Mesenchymal stem cell (in vitro differentiated cells and primary cell): ENCODE results near the gene FAM187B.
A peak's percentile ranks its signal among the peaks of the same experiment; 100 is the strongest.

ENCODE experiments used
- DNase-seq: peaks from one replicate; pipeline ENCODE4 v3.0.0-alpha.2; 2013
- H2AFZ ChIP-seq: one replicate; pipeline ENCODE4 v1.6.1; 2013; ENCODE audit warnings: low read depth, mild to moderate bottlenecking, control low read depth, inconsistent platforms, low read length, moderate library complexity
- H2AK5ac ChIP-seq: 2 replicates; pipeline ENCODE4 v1.6.1; 2013; ENCODE audit warnings: low read length, moderate library complexity, mild to moderate bottlenecking, inconsistent platforms; ENCODE audit not compliant: severe bottlenecking
- H2BK120ac ChIP-seq: one replicate; pipeline ENCODE4 v1.6.1; 2013; ENCODE audit warnings: low read depth, mild to moderate bottlenecking, inconsistent platforms, low read length, moderate library complexity
- H2BK12ac ChIP-seq, 2 experiments: one replicate each; pipeline ENCODE4 v1.6.1; 2013; ENCODE audit warnings: inconsistent platforms in 2 of 2, low read length in 2 of 2, mild to moderate bottlenecking in 2 of 2, moderate library complexity in 2 of 2, control low read depth in 1 of 2
- H2BK15ac ChIP-seq: one replicate; pipeline ENCODE4 v1.6.1; 2013; ENCODE audit warnings: mild to moderate bottlenecking, low read depth, inconsistent platforms; ENCODE audit not compliant: poor library complexity, severe bottlenecking
- H2BK5ac ChIP-seq: 2 replicates; pipeline ENCODE4 v1.6.1; 2013; ENCODE audit warnings: low read depth, mild to moderate bottlenecking, low read length, control low read depth, inconsistent platforms; ENCODE audit not compliant: poor library complexity, severe bottlenecking
- H3K14ac ChIP-seq, 2 experiments: one replicate each; pipeline ENCODE4 v1.6.1; 2013; ENCODE audit warnings: inconsistent platforms in 2 of 2, low read length in 2 of 2, control low read depth in 1 of 2, mild to moderate bottlenecking in 1 of 2, moderate library complexity in 1 of 2
- H3K18ac ChIP-seq, 2 experiments: one replicate each; pipeline ENCODE4 v1.6.1; 2013; ENCODE audit warnings: inconsistent platforms in 2 of 2, low read length in 2 of 2, control low read depth in 1 of 2, low read depth in 1 of 2, mild to moderate bottlenecking in 1 of 2
- H3K23ac ChIP-seq, 2 experiments: one replicate each; pipeline ENCODE4 v1.6.1; 2013; ENCODE audit warnings: inconsistent platforms in 2 of 2, low read length in 2 of 2, mild to moderate bottlenecking in 2 of 2, moderate library complexity in 2 of 2, control low read depth in 1 of 2
- H3K27ac ChIP-seq: 2 replicates; pipeline ENCODE4 v1.5.1; 2013; ENCODE audit warnings: mild to moderate bottlenecking, moderate library complexity, low read length, control low read depth, inconsistent platforms; ENCODE audit not compliant: poor library complexity, severe bottlenecking
- H3K27me3 ChIP-seq, 2 experiments: 2 replicates each; pipeline versions ENCODE4 v1.6.1 to v1.7.0; 2013; ENCODE audit warnings: low read length in 2 of 2, mild to moderate bottlenecking in 2 of 2, moderate library complexity in 2 of 2, control low read depth in 1 of 2, inconsistent platforms in 1 of 2; ENCODE audit not compliant: control insufficient read depth in 1 of 2, insufficient read depth in 1 of 2
- H3K36me3 ChIP-seq, 2 experiments: 2 replicates each; pipeline versions ENCODE4 v1.6.1 to v1.7.0; 2013; ENCODE audit warnings: low read length in 2 of 2, control low read depth in 1 of 2, inconsistent platforms in 1 of 2, low read depth in 1 of 2, mild to moderate bottlenecking in 1 of 2; ENCODE audit not compliant: insufficient read depth in 2 of 2, control insufficient read depth in 1 of 2
- H3K4ac ChIP-seq, 2 experiments: one replicate each; pipeline ENCODE4 v1.6.1; 2013; ENCODE audit warnings: inconsistent platforms in 2 of 2, low read length in 2 of 2, mild to moderate bottlenecking in 2 of 2, moderate library complexity in 2 of 2, control low read depth in 1 of 2, low read depth in 1 of 2
- H3K4me1 ChIP-seq: 2 replicates; pipeline ENCODE4 v1.6.1; 2013; ENCODE audit warnings: low read depth, low read length, control low read depth; ENCODE audit not compliant: control insufficient read depth, insufficient read depth
- H3K4me2 ChIP-seq: 2 replicates; pipeline ENCODE4 v1.6.1; 2013; ENCODE audit warnings: low read length, mild to moderate bottlenecking, inconsistent platforms; ENCODE audit not compliant: poor library complexity, severe bottlenecking
- H3K4me3 ChIP-seq, 2 experiments: 2 replicates each; pipeline versions ENCODE4 v1.5.1 to v1.7.0; 2013; ENCODE audit warnings: low read length in 2 of 2, mild to moderate bottlenecking in 2 of 2, control low read depth in 1 of 2, low read depth in 1 of 2; ENCODE audit not compliant: insufficient read depth in 1 of 2
- H3K79me1 ChIP-seq: replicated peaks from 2 replicates; pipeline ENCODE4 v1.6.1; 2013; ENCODE audit warnings: mild to moderate bottlenecking, control low read depth, low read length, inconsistent platforms; ENCODE audit not compliant: poor library complexity, severe bottlenecking
- H3K9ac ChIP-seq: 2 replicates; pipeline ENCODE4 v1.7.0; 2013; ENCODE audit warnings: mild to moderate bottlenecking, low read length, moderate library complexity
- H3K9me3 ChIP-seq: 2 replicates; pipeline ENCODE4 v1.7.0; 2013; ENCODE audit warnings: mild to moderate bottlenecking, low read length; ENCODE audit not compliant: control insufficient read depth
- H4K8ac ChIP-seq: one replicate; pipeline ENCODE4 v1.6.1; 2013; ENCODE audit warnings: inconsistent platforms, mild to moderate bottlenecking, low read length, moderate library complexity
- H4K91ac ChIP-seq: one replicate; pipeline ENCODE4 v1.6.1; 2013; ENCODE audit warnings: mild to moderate bottlenecking, low read length, inconsistent platforms
- WGBS: methylation state at CpG from one replicate; pipeline ENCODE4 v1.1.7; 2013; ENCODE audit warnings: mixed read lengths; 5-methylcytosine and 5-hydroxymethylcytosine counted together

FAM187B gene

GRCh38 chr19:35269438-35270117 is 41.0 kb upstream of the FAM187B start:
- H4K8ac ChIP-seq: peak overlapping the region; percentile 91
- H4K91ac ChIP-seq: peak overlapping the region; percentile 94
- H3K27ac ChIP-seq: no peak overlapping the region
- no peak overlapping the region for H2AK5ac ChIP-seq
- WGBS: 6% methylated on average over 45 of the region's 66 CpGs
- peak; percentile 74 for DNase-seq
- peak overlapping the region in 1 of 2 experiments; percentile 47 for H3K23ac ChIP-seq
- peak overlapping the region; percentile 82 for H3K4me2 ChIP-seq
- peaks cover 45% of the 10 kb centered on the region for H3K79me1 ChIP-seq
- H3K36me3 ChIP-seq: peaks cover 51 to 60% of the 10 kb centered on the region in 2 experiments
- peak overlapping the region; percentile 65 for H2AFZ ChIP-seq
- H3K9ac ChIP-seq: peak overlapping the region; percentile 70
- H3K4ac ChIP-seq: peak overlapping the region; percentile 89 to 96
- peak overlapping the region in 1 of 2 experiments; percentile 64 for H2BK12ac ChIP-seq
- H2BK5ac ChIP-seq: peak overlapping the region; percentile 76
- H2BK120ac ChIP-seq: peak overlapping the region; percentile 91
- peak overlapping the region; percentile 23 for H2BK15ac ChIP-seq
- peak overlapping the region; percentile 77 to 88 for H3K4me3 ChIP-seq
- no peaks in the 10 kb centered on the region for H3K9me3 ChIP-seq
- H3K27me3 ChIP-seq: no peaks in the 10 kb centered on the region
- peaks cover 28% of the 10 kb centered on the region for H3K4me1 ChIP-seq
- H3K18ac ChIP-seq: peak overlapping the region; percentile 89 to 97
- peak overlapping the region in 1 of 2 experiments; percentile 96 for H3K14ac ChIP-seq

- peak; percentile 83 for DNase-seq
- Histone ChIP-seq H3K27ac (peak within 1 kb of the TSS; percentile 77), H2BK12ac (peak within 1 kb of the TSS in 1 of 2 experiments; percentile 64), H3K36me3 (peaks cover 43 to 52% of the 10 kb centered on the region in 2 experiments), H2BK15ac (peak within 1 kb of the TSS; percentile 29), H3K9ac (peak within 1 kb of the TSS; percentile 89), H2AK5ac (no peak within 1 kb of the TSS), H3K23ac (peak within 1 kb of the TSS in 1 of 2 experiments; percentile 47), H3K18ac (peak within 1 kb of the TSS; percentile 91 to 97), H3K4me2 (peak within 1 kb of the TSS; percentile 96), H2AFZ (peak within 1 kb of the TSS; percentile 65), H3K4ac (peak within 1 kb of the TSS; percentile 96 to 99), H3K4me1 (peaks cover 29% of the 10 kb centered on the region), H2BK5ac (peak within 1 kb of the TSS; percentile 96), H4K91ac (peak within 1 kb of the TSS; percentile 94), H3K9me3 (no peaks in the 10 kb centered on the region), H4K8ac (peak within 1 kb of the TSS; percentile 91), H2BK120ac (peak within 1 kb of the TSS; percentile 91), H3K27me3 (no peaks in the 10 kb centered on the region), H3K14ac (peak within 1 kb of the TSS; percentile 66 to 96), H3K79me1 (peaks cover 41% of the 10 kb centered on the region), H3K4me3 (peak within 1 kb of the TSS; percentile 88 to 90)
- WGBS: under 1% methylated on average over 39 of the region's 126 CpGs
These were observed 40.2 kb upstream of the FAM187B start, which contains the start of gene USF2 for GRCh38 chr19:35268536-35269437. USF2 (plus strand) TSS chr19:35268962; CDS start chr19:35269102, 140 bp downstream.

- Histone ChIP-seq H2BK5ac (peak overlapping the region; percentile 96), H2BK120ac (peak overlapping the region; percentile 86), H3K27me3 (no peaks in the 10 kb centered on the region), H3K18ac (peak overlapping the region; percentile 71 to 89), H2BK12ac (peak overlapping the region in 1 of 2 experiments; percentile 24), H3K27ac (peak overlapping the region; percentile 77), H3K4ac (peak overlapping the region; percentile 99), H2AK5ac (no peak overlapping the region), H4K8ac (peak overlapping the region; percentile 88), H3K14ac (peak overlapping the region in 1 of 2 experiments; percentile 93), H3K4me2 (peak overlapping the region; percentile 96), H3K36me3 (peaks cover 35 to 44% of the 10 kb centered on the region in 2 experiments), H3K9ac (peak overlapping the region; percentile 89), H3K4me1 (peaks cover 29% of the 10 kb centered on the region), H2AFZ (no peak overlapping the region), H3K23ac (peak overlapping the region; percentile 0 to 97), H3K4me3 (peak overlapping the region; percentile 88 to 90), H2BK15ac (no peak overlapping the region), H3K79me1 (peaks cover 37% of the 10 kb centered on the region), H3K9me3 (no peaks in the 10 kb centered on the region), H4K91ac (peak overlapping the region; percentile 74)
- DNase-seq: peak; percentile 63
- under 1% methylated on average over 40 of the region's 100 CpGs for WGBS
These were observed 39.4 kb upstream of the FAM187B start for GRCh38 chr19:35267818-35268535.
